22Rv1 (cell line): ENCODE measurements around the gene WFS1.

ENCODE experiments used
- H3K27ac ChIP-seq: fragments of 450-650 bp; 2 replicates; pipeline ENCODE4 v1.5.1; 2017
- CTCF ChIP-seq: fragments of 450-650 bp; IDR thresholded peaks from 2 replicates; pipeline ENCODE4 v1.5.1; 2017; ENCODE audit warnings: mild to moderate bottlenecking
- ZFX ChIP-seq: fragments of 450-650 bp; IDR thresholded peaks from 2 replicates; pipeline ENCODE4 v1.6.1; 2017; ENCODE audit warnings: antibody characterized with exemption, borderline replicate concordance

WFS1 gene

DNA sequence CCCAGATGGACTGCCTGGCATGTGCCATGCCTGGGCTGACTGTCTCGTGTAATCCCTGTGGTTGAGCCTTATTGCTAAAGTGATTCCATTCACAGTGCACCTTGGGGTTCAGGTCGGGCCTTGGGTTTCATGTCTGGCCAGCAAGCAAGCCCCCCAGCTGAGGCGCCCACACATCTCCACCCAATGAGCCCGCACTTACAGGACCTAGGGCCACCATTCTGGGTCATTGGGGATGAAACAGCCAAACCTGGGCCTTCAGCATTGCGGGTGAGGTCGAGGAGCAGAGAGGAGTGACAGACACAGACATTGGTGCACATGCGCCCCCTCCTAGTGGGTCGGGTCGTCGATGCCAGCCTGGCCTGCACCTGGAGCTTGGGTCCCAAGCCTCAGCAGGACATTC, 21.3 kb upstream of the WFS1 start:
- TF ChIP-seq CTCF (no peak), ZFX (no peak)
- H3K27ac ChIP-seq: no peak overlapping the region

GRCh38 chr4:6250235-6250983, 19.2 kb upstream of the WFS1 start:
- TF ChIP-seq CTCF: peak; percentile 81
- TF ChIP-seq ZFX: no peak
- H3K27ac ChIP-seq: no peak overlapping the region

DNA sequence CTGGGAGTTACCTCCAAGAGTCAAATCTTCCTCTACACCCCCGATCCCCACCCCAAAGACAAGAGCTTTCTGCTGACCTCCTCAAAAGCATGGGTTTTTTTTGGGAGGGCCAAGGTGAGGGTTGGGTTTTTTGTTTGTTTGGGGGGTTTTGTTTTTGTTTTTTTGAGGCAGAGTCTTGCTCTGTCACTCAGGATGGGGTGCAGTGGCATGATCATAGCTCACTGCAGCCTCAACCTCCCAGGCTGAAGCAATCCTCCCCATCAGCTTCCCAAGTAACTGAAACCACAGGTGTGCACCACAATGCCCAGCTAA, 18.7 kb upstream of the WFS1 start:
- TF ChIP-seq CTCF (peak; percentile 35), ZFX (no peak)
- no peak overlapping the region for H3K27ac ChIP-seq

DNA sequence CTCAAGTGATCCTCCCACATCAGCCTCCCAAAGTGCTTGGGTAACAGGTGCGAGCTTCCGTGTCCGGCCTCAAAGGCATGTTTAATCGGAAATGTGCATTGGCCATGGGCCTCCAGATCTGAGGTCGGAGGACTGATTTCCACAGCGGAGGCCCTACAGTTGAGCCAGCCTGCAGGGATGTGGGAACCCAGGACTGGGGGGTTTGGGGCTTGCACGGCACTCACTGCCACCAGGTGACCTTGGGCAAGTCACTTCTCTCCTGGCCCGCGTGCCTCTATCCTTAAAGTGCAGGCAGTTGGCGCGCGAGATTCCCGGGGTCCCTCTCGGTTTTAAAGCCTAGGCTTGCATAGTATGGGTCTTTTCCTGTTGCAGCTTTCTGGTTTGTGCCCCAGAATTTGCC, 18.3 kb upstream of the WFS1 start:
- TF ChIP-seq CTCF: no peak
- TF ChIP-seq ZFX: no peak
- no peak overlapping the region for H3K27ac ChIP-seq

- no peak for TF ChIP-seq CTCF
- no peak for TF ChIP-seq ZFX
- no peak overlapping the region for H3K27ac ChIP-seq
Observed at GRCh38 chr4:6252051-6252450, 17.6 kb upstream of the WFS1 start.

DNA sequence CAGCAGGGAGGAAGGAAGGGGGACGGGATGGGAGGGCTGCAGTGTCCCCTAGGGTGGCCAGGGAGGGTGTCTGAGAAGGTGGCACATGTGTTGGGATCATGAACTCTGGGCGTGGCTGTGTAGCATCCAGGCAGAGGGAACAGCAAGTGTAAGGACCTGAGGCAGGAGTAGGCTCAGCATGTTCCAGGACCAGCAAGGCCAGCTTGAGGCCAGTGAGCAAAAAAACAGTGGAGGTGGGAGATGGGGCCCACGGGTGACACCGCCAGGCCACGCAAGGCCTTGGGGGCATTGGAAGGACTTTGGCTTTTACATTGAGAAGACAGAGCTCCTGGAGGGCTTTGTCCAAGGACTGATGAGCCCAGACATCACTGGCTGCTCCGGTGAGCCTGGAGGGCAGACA, 16.5 kb upstream of the WFS1 start:
- no peak overlapping the region for H3K27ac ChIP-seq
- TF ChIP-seq ZFX (no peak), CTCF (no peak)

DNA sequence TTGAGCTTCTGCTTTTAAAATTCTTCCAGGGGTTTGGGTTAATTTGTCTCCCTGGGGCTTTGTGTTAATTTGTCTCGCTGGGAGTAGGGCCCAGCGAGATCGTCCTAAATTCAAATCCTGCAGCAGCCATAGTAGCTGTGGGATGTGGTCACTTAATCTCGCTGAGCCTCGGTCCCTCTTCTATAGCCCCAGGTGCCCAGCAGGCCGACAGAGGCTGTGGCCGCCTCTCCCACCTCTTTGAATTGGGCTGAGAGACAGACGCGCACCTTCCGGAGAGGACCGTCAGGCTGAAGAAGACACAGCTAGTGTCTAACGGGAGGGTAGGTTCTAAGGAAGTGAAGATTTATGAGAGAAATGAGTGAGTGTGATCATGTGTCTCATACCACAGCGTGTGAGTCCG, 15.7 kb upstream of the WFS1 start:
- TF ChIP-seq CTCF: no peak
- no peak for TF ChIP-seq ZFX
- no peak overlapping the region for H3K27ac ChIP-seq
